HepG2 (cell line): ENCODE results near the gene PRR14. TPM values are rescaled to one million over a fixed set of nuclear protein-coding genes. Genes with fewer than 3 reads are reported as not detected.

Source experiments
- AHR ChIP-seq: IDR thresholded peaks from 2 replicates; pipeline ENCODE4 v1.6.1; 2018; ENCODE audit warnings: missing genetic modification reagents, missing compliant biosample characterization
- ARHGAP35 ChIP-seq: sonication (generic); formaldehyde crosslinking; IDR thresholded peaks from 2 replicates; pipeline ENCODE4 v1.9.0; 2022; ENCODE audit warnings: mild to moderate bottlenecking, inconsistent platforms, moderate library complexity, missing genetic modification reagents, borderline replicate concordance
- HDAC1 ChIP-seq: sonication (generic); formaldehyde crosslinking; IDR thresholded peaks from 2 replicates; pipeline ENCODE4 v1.5.1; 2020; ENCODE audit warnings: mild to moderate bottlenecking, missing genetic modification reagents
- HOXD1 ChIP-seq: sonication (generic); formaldehyde crosslinking; IDR thresholded peaks from 2 replicates; pipeline ENCODE4 v1.5.0; 2020; ENCODE audit warnings: missing genetic modification reagents
- IKZF4 ChIP-seq: sonication (generic); formaldehyde crosslinking; IDR thresholded peaks from 2 replicates; pipeline ENCODE4 v1.5.1; 2020; ENCODE audit warnings: borderline replicate concordance, mild to moderate bottlenecking, low read depth, missing genetic modification reagents; ENCODE audit errors: not compliant biosample characterization
- MAZ ChIP-seq, 2 experiments: sonication (generic) in 1 of 2; formaldehyde crosslinking in 1 of 2; IDR thresholded peaks; 2 replicates each; pipeline versions ENCODE4 v1.5.0 to v1.6.1; 2012 to 2020; ENCODE audit warnings: low read depth in 2 of 2, mild to moderate bottlenecking in 2 of 2, borderline replicate concordance in 1 of 2, improper control_type of control experiment in 1 of 2, low read length in 1 of 2, missing genetic modification reagents in 1 of 2, moderate library complexity in 1 of 2
- MXI1 ChIP-seq: IDR thresholded peaks from 3 replicates; pipeline ENCODE4 v1.6.1; 2012; ENCODE audit warnings: low read depth, low read length, inconsistent platforms, borderline replicate concordance
- NFKBIZ ChIP-seq: IDR thresholded peaks from 2 replicates; pipeline ENCODE4 v1.6.1; 2018; ENCODE audit warnings: missing genetic modification reagents, missing compliant biosample characterization
- ONECUT2 ChIP-seq: sonication (generic); formaldehyde crosslinking; IDR thresholded peaks from 2 replicates; pipeline ENCODE4 v1.4.0; 2020; ENCODE audit warnings: missing genetic modification reagents
- PHF8 ChIP-seq: sonication (generic); formaldehyde crosslinking; IDR thresholded peaks from 2 replicates; pipeline ENCODE4 v1.5.0; 2020; ENCODE audit warnings: missing genetic modification reagents
- REPIN1 ChIP-seq: sonication (generic); formaldehyde crosslinking; IDR thresholded peaks from 2 replicates; pipeline ENCODE4 v1.8.0; 2022; ENCODE audit warnings: missing genetic modification reagents, low read depth, mild to moderate bottlenecking, borderline replicate concordance
- SAP130 ChIP-seq: IDR thresholded peaks from 2 replicates; pipeline ENCODE4 v1.6.1; 2016; ENCODE audit warnings: low read depth
- SCMH1 ChIP-seq: sonication (generic); formaldehyde crosslinking; IDR thresholded peaks from 2 replicates; pipeline ENCODE4 v1.9.0; 2021; ENCODE audit warnings: missing genetic modification reagents, mild to moderate bottlenecking, borderline replicate concordance
- SIN3B ChIP-seq: fragments of 150-350 bp; IDR thresholded peaks from 2 replicates; pipeline ENCODE4 v1.6.1; 2014; ENCODE audit warnings: low read length
- SRF ChIP-seq: IDR thresholded peaks from 2 replicates; pipeline ENCODE4 v1.6.1; 2011; ENCODE audit warnings: mild to moderate bottlenecking, low read depth, low read length, moderate library complexity
- SRY ChIP-seq: sonication (generic); formaldehyde crosslinking; IDR thresholded peaks from 2 replicates; pipeline ENCODE4 v1.8.0; 2022; ENCODE audit warnings: mild to moderate bottlenecking, missing genetic modification reagents
- ZNF331 ChIP-seq: sonication (generic); formaldehyde crosslinking; IDR thresholded peaks from 2 replicates; pipeline ENCODE4 v1.4.0; 2020; ENCODE audit warnings: missing genetic modification reagents
- ZNF431 ChIP-seq: sonication (generic); formaldehyde crosslinking; IDR thresholded peaks from 2 replicates; pipeline ENCODE4 v1.9.0; 2022; ENCODE audit warnings: missing genetic modification reagents, low read depth, mild to moderate bottlenecking, borderline replicate concordance
- ZNF572 ChIP-seq: sonication (generic); formaldehyde crosslinking; IDR thresholded peaks from 2 replicates; pipeline ENCODE4 v1.5.1; 2020; ENCODE audit warnings: mild to moderate bottlenecking, missing genetic modification reagents
- ZNF619 ChIP-seq: sonication (generic); formaldehyde crosslinking; IDR thresholded peaks from 2 replicates; pipeline ENCODE4 v1.4.0; 2020; ENCODE audit warnings: mild to moderate bottlenecking, missing genetic modification reagents
- ZNF776 ChIP-seq: sonication (generic); formaldehyde crosslinking; IDR thresholded peaks from 2 replicates; pipeline ENCODE4 v1.4.0; 2020; ENCODE audit warnings: mild to moderate bottlenecking, missing genetic modification reagents
- ZNF782 ChIP-seq: sonication (generic); formaldehyde crosslinking; IDR thresholded peaks from 2 replicates; pipeline ENCODE4 v1.4.0; 2020; ENCODE audit warnings: missing genetic modification reagents, mild to moderate bottlenecking, borderline replicate concordance
- ZSCAN20 ChIP-seq: sonication (generic); formaldehyde crosslinking; IDR thresholded peaks from 2 replicates; pipeline ENCODE4 v1.4.0; 2020; ENCODE audit warnings: missing genetic modification reagents, mild to moderate bottlenecking, borderline replicate concordance
- ZSCAN9 ChIP-seq: IDR thresholded peaks from 2 replicates; pipeline ENCODE4 v1.6.1; 2016; ENCODE audit warnings: borderline replicate concordance
- polyA plus RNA-seq, 8 experiments: library from polyadenylated mRNA; depleted of rRNA in 3 of 8; stranded (reverse) in 7 of 8; unstranded in 1 of 8; fragments of >200 nt; fragmentation: Illumina TruSeq in 4 of 8; extraction: Trizol in 4 of 8; gene quantifications; 2 replicates each; pipeline versions ENCODE4 v1.2.1 to v1.2.3, GENCODE V29; 2011 to 2016; ENCODE audit warnings: low read depth in 4 of 8, missing spikeins in 1 of 8, mixed read lengths in 1 of 8; ENCODE audit not compliant: insufficient read depth in 1 of 8
- total RNA-seq, 5 experiments: library from RNA; depleted of rRNA; stranded (reverse); fragments of >200 nt; fragmentation: Illumina TruSeq; extraction: Trizol; gene quantifications; 2 replicates each; pipeline ENCODE4 v1.2.3, GENCODE V29; 2016; ENCODE audit warnings: low read depth in 1 of 5
- TF ChIP-seq, protein P1 (sequence below): IDR thresholded peaks from 2 replicates; pipeline ENCODE4 v1.6.1; 2016
- TF ChIP-seq, protein P2 (sequence below): sonication (generic); formaldehyde crosslinking; IDR thresholded peaks from 2 replicates; pipeline ENCODE4 v1.8.1; 2023; ENCODE audit warnings: mild to moderate bottlenecking, missing genetic modification reagents
- TF ChIP-seq, protein P3 (sequence below): sonication (generic); formaldehyde crosslinking; IDR thresholded peaks from 2 replicates; pipeline ENCODE4 v1.4.0; 2020; ENCODE audit warnings: missing genetic modification reagents

Gene PRR14
- total and polyA plus RNA-seq, 2 of the 13 experiments (the other 11 are each of a cell fraction or from before 2014, with no cell fraction given) = 8.4 to 11.0 TPM

DNA sequence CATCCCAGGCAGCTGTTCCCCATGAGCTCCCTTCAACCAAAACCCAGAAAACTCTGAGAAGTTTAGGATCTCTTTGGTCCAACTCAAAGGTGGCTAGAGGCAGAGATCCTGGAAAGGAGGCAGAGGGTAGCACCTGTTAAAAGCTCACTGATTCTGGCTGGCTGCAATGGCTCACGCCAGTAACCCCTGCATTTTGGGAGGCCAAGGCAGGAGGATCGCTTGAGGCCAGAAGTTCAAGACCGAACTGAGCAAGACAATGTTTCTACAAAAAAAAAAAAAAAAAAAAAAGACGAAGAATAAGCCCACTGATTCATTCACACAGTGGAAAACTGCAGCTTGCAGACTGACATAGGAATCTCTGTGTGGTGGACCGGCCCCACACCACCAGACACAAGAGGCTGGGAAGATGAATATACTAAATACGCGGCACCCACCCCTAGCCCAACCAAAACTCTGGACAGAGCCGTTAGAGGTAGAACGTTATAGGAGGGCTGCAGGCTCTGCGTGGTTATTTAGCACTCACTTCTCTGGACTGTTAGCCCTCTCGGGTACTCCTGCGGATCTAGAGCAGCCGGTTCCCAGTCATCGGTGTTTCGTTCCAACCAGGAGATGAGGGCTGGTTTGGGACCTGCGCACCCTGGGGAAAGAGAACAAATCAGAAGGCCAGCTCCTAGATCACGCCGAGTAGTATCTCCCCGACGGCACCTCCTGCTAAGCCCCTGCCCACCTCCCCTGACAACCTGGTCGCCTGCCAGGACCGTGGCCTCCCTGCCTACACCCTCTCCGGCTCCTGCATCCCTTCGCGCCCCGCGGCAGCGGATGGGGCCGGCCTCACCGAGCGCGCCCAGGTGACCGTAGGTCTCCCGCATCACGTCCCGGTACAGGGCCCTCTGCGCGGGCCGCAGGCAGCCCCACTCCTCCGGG is 41.5 kb upstream of the PRR14 start (continued):
- TF ChIP-seq SAP130 (CRISPR knock-in tag) (no peak), HOXD1 (CRISPR knock-in tag) (no peak), REPIN1 (CRISPR knock-in tag) (no peak; the same call in none of the 2 replicates), SCMH1 (CRISPR knock-in tag) (no peak), ARHGAP35 (CRISPR knock-in tag) (0 out of 2 replicates have a peak, but pooled peaks have one; percentile 83), NFKBIZ (no peak; the same call in 1 of the 2 replicates), ZNF431 (no peak), ZSCAN20 (CRISPR knock-in tag) (no peak), MAZ (IDR thresholded peaks at IDR 0.05; ENCODE audit: borderline replicate concordance, low read depth, low read length) (no peak), MAZ (CRISPR knock-in tag; IDR thresholded peaks at IDR 0.05; ENCODE audit: low read depth) (no peak), MXI1 (no peak), AHR (CRISPR knock-in tag) (no peak), ZSCAN9 (CRISPR knock-in tag) (no peak), ONECUT2 (CRISPR knock-in tag) (no peak), SRF (no peak), HDAC1 (CRISPR knock-in tag) (no peak), ZNF776 (CRISPR knock-in tag) (no peak), ZNF331 (CRISPR knock-in tag) (peak; percentile 44; the same call in 1 of the 2 replicates), ZNF619 (no peak), ZNF572 (CRISPR knock-in tag) (no peak), PHF8 (no peak), SRY (CRISPR knock-in tag) (no peak), IKZF4 (CRISPR knock-in tag) (no peak), ZNF782 (CRISPR knock-in tag) (0 out of 2 replicates have a peak, but pooled peaks have one; percentile 81), SIN3B (no peak)
- TF ChIP-seq, protein P1, sequence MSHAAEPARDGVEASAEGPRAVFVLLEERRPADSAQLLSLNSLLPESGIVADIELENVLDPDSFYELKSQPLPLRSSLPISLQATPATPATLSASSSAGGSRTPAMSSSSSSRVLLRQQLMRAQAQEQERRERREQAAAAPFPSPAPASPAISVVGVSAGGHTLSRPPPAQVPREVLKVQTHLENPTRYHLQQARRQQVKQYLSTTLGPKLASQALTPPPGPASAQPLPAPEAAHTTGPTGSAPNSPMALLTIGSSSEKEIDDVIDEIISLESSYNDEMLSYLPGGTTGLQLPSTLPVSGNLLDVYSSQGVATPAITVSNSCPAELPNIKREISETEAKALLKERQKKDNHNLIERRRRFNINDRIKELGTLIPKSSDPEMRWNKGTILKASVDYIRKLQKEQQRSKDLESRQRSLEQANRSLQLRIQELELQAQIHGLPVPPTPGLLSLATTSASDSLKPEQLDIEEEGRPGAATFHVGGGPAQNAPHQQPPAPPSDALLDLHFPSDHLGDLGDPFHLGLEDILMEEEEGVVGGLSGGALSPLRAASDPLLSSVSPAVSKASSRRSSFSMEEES = no peak
- TF ChIP-seq, protein P2, sequence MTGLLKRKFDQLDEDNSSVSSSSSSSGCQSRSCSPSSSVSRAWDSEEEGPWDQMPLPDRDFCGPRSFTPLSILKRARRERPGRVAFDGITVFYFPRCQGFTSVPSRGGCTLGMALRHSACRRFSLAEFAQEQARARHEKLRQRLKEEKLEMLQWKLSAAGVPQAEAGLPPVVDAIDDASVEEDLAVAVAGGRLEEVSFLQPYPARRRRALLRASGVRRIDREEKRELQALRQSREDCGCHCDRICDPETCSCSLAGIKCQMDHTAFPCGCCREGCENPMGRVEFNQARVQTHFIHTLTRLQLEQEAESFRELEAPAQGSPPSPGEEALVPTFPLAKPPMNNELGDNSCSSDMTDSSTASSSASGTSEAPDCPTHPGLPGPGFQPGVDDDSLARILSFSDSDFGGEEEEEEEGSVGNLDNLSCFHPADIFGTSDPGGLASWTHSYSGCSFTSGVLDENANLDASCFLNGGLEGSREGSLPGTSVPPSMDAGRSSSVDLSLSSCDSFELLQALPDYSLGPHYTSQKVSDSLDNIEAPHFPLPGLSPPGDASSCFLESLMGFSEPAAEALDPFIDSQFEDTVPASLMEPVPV = no peak
- TF ChIP-seq, protein P3, sequence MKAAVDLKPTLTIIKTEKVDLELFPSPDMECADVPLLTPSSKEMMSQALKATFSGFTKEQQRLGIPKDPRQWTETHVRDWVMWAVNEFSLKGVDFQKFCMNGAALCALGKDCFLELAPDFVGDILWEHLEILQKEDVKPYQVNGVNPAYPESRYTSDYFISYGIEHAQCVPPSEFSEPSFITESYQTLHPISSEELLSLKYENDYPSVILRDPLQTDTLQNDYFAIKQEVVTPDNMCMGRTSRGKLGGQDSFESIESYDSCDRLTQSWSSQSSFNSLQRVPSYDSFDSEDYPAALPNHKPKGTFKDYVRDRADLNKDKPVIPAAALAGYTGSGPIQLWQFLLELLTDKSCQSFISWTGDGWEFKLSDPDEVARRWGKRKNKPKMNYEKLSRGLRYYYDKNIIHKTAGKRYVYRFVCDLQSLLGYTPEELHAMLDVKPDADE (CRISPR knock-in tag) = no peak
